GM12892 (cell line): Measurements from ENCODE around the gene CNGA4.

Source experiments
- POLR2A ChIP-seq: IDR thresholded peaks from 2 replicates; pipeline ENCODE4 v1.6.1; 2011; ENCODE audit warnings: low read depth, low read length, control low read depth
- POLR2AphosphoS5 ChIP-seq: IDR thresholded peaks from 2 replicates; pipeline ENCODE4 v1.6.1; 2011; ENCODE audit warnings: low read depth, low read length, control low read depth

- no peak for TF ChIP-seq POLR2A
- TF ChIP-seq POLR2AphosphoS5 = no peak
Measured at GRCh38 chr11:6270584-6271246, 31.8 kb downstream of the CNGA4 start.
